Prostate gland (tissue), 2 donors: Measurements from ENCODE around the gene ADAMTS20. TPM values are rescaled to one million over a fixed set of nuclear protein-coding genes. Genes with fewer than 3 reads are reported as not detected.

Experiments
- DNase-seq: peaks from one replicate; pipeline ENCODE4 v3.0.0-alpha.2; 2019; ENCODE audit warnings: low spot score
- H3K27ac ChIP-seq, 2 donors: fragments of 200-600 bp; sonication (generic); 2 replicates each; pipeline ENCODE4 v1.5.1; 2017 to 2019
- H3K27me3 ChIP-seq: fragments of 200-600 bp; sonication (generic); replicated peaks from 2 replicates; pipeline ENCODE4 v1.5.1; 2019; ENCODE audit not compliant: insufficient read depth
- H3K36me3 ChIP-seq, 2 donors: fragments of 200-600 bp; sonication (generic); 1 replicate in 1 of 2; 2 replicates in 1 of 2; pipeline versions ENCODE4 v1.5.1 to v1.8.1; 2017 to 2019
- H3K4me1 ChIP-seq: fragments of 200-600 bp; sonication (generic); replicated peaks from 2 replicates; pipeline ENCODE4 v1.5.1; 2019
- H3K4me3 ChIP-seq, 2 donors: fragments of 200-600 bp; sonication (generic); 2 replicates each; pipeline ENCODE4 v1.5.1; 2017 to 2019
- H3K9me3 ChIP-seq: fragments of 200-600 bp; sonication (generic); 2 replicates; pipeline ENCODE4 v1.5.1; 2017
- POLR2A ChIP-seq: fragments of 450-650 bp; IDR thresholded peaks from one replicate; pipeline ENCODE4 v1.6.1; 2016; ENCODE audit warnings: antibody characterized with exemption, mild to moderate bottlenecking
- POLR2AphosphoS5 ChIP-seq: sonication (generic); formaldehyde crosslinking; IDR thresholded peaks from one replicate; pipeline ENCODE4 v1.6.1; 2017; ENCODE audit warnings: antibody characterized with exemption
- WGBS: methylation state at CpG from one replicate; pipeline ENCODE4 v1.1.5; 2018; 5-methylcytosine and 5-hydroxymethylcytosine counted together
- intact Hi-C: fragments of 100-400 bp; cut with DNase I; formaldehyde crosslinking; loops from one replicate; pipeline ENCODE4 v1.14.2; 2022
- total RNA-seq, 2 donors: library from RNA; depleted of rRNA; stranded (reverse); fragments of >200 nt; gene quantifications; one replicate each; pipeline ENCODE4 v1.1.0, GENCODE V29; 2016
- TF ChIP-seq, protein P1 (sequence below), 4 experiments: fragments of 200-600 bp in 2 of 4; fragments of 450-650 bp in 2 of 4; sonication (generic) in 2 of 4; IDR thresholded peaks; 1 replicate in 3 of 4; 2 replicates in 1 of 4; pipeline ENCODE4 v1.5.1; 2016 to 2019; ENCODE audit warnings: antibody characterized with exemption in 4 of 4, mild to moderate bottlenecking in 2 of 4, moderate library complexity in 2 of 4

ADAMTS20 gene
- total RNA-seq, 2 donors from 2014 or later, result 0.23 TPM; not detected in 1

DNA sequence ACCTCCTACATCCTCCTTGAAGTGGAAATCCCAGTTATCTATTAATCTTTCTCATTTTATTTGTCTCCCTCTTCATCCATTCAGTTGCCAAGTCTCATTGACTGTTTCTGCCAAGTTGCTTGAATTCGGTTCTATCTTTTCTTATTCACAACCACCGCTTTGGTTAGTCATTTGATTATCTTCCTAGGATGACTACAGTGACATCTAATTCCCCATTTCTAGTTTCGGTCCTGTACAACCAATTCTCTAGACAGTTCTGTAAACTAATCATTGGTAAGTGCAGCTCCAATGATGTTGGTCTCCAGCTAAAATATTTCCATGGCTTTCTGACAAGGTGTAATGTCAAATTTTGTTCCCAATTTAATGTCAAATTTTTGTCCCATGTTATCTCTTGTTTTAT, 220.1 kb downstream of the ADAMTS20 start:
- H3K4me1 ChIP-seq, result no peaks in the 10 kb centered on the region
- H3K9me3 ChIP-seq, result no peaks in the 10 kb centered on the region
- TF ChIP-seq POLR2AphosphoS5 (no peak), POLR2A (no peak)
- TF ChIP-seq, protein P1, sequence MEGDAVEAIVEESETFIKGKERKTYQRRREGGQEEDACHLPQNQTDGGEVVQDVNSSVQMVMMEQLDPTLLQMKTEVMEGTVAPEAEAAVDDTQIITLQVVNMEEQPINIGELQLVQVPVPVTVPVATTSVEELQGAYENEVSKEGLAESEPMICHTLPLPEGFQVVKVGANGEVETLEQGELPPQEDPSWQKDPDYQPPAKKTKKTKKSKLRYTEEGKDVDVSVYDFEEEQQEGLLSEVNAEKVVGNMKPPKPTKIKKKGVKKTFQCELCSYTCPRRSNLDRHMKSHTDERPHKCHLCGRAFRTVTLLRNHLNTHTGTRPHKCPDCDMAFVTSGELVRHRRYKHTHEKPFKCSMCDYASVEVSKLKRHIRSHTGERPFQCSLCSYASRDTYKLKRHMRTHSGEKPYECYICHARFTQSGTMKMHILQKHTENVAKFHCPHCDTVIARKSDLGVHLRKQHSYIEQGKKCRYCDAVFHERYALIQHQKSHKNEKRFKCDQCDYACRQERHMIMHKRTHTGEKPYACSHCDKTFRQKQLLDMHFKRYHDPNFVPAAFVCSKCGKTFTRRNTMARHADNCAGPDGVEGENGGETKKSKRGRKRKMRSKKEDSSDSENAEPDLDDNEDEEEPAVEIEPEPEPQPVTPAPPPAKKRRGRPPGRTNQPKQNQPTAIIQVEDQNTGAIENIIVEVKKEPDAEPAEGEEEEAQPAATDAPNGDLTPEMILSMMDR (IDR thresholded peaks at IDR 0.05), result no peak
- H3K27me3 ChIP-seq, result no peaks in the 10 kb centered on the region
- no peak overlapping the region for H3K27ac ChIP-seq
- DNase-seq, result no peak
- H3K36me3 ChIP-seq, result no peaks in the 10 kb centered on the region
- 78% methylated on average over 3 of the region's 3 CpGs for WGBS
- intact Hi-C loops, result no loop called here
- H3K4me3 ChIP-seq, result no peak overlapping the region

DNA sequence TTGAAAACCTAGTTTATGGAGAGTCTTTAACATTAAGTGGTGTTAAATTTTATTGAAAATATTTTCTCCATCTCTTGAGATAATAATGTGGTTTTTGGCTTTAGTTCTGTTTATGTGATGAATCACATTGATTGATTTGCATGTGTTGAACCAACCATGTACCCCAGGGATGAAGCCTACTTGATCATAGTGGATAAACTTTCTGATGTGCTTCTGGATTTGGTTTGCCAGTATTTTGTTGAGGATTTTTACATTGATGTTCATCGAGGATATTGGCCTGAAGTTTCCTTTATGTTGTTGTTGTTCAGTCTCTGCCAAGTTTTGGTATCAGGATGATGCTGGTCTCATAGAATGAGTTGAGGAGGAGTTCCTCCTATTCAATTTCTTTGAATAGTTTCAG, 222.6 kb downstream of the ADAMTS20 start:
- Histone ChIP-seq H3K36me3 (no peaks in the 10 kb centered on the region), H3K27ac (no peak overlapping the region), H3K4me3 (no peak overlapping the region), H3K27me3 (peaks cover 2% of the 10 kb centered on the region), H3K9me3 (no peaks in the 10 kb centered on the region), H3K4me1 (no peaks in the 10 kb centered on the region)
- WGBS, result 50% methylated on average over 1 of the region's 1 CpG
- no peak for DNase-seq
- TF ChIP-seq, protein P1 (IDR thresholded peaks at IDR 0.05), result no peak
- no peak for TF ChIP-seq POLR2AphosphoS5
- TF ChIP-seq POLR2A, result no peak
- intact Hi-C loops, result no loop called here

DNA sequence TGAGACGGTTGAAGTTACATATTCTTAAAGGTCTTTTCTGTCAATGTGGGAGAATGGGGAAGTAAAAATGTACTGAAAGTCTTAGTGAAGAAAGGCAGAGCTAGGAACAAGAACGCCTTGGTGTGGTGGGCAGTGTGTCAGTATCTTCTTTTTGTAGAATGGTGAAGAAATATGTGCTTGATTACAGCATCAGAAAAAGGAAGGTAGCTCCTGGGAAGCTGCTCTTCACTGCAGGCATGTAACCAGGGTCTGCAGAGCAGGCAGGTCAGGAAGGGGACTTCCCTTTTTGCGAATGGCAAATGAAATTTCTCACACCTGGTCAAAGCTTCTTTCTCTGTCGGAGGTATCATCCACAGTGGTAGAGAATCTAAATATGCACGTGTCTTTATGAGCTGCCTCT, 226.2 kb downstream of the ADAMTS20 start:
- TF ChIP-seq POLR2A (no peak), POLR2AphosphoS5 (no peak)
- TF ChIP-seq, protein P1 (IDR thresholded peaks at IDR 0.05), result no peak
- intact Hi-C loops, result no loop called here
- Histone ChIP-seq H3K27me3 (peaks cover 2% of the 10 kb centered on the region), H3K9me3 (no peaks in the 10 kb centered on the region), H3K4me3 (no peak overlapping the region), H3K36me3 (no peaks in the 10 kb centered on the region), H3K27ac (no peak overlapping the region), H3K4me1 (no peaks in the 10 kb centered on the region)
- no peak for DNase-seq
- WGBS, result 90% methylated on average over 5 of the region's 5 CpGs

DNA sequence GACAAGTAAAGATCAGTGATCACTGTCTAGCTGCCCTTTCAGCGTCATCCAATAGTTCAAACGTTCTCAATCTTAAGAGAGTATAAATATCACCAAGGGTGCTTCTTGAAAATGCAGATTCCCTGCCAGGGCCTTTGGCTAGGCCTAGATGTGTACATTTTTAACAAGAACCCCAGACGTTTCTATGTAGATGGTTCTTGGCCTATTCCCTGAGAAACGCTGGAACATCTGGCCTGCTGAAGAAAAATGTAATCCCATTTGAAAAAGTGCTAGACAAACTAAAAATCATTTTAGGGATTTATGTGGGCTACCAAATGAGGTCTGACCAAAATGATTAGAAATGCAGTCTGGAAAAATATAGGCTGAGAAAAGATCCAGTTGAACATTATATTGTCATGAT, 231.7 kb downstream of the ADAMTS20 start:
- no peaks in the 10 kb centered on the region for H3K36me3 ChIP-seq
- TF ChIP-seq, protein P1 (IDR thresholded peaks at IDR 0.05), result no peak
- TF ChIP-seq POLR2A, result no peak
- TF ChIP-seq POLR2AphosphoS5, result no peak
- 82% methylated on average over 4 of the region's 4 CpGs for WGBS
- DNase-seq, result no peak
- no peaks in the 10 kb centered on the region for H3K4me1 ChIP-seq
- no peak overlapping the region for H3K27ac ChIP-seq
- H3K4me3 ChIP-seq, result no peak overlapping the region
- H3K27me3 ChIP-seq, result no peaks in the 10 kb centered on the region
- H3K9me3 ChIP-seq, result no peaks in the 10 kb centered on the region
- intact Hi-C loops, result no loop called here

DNA sequence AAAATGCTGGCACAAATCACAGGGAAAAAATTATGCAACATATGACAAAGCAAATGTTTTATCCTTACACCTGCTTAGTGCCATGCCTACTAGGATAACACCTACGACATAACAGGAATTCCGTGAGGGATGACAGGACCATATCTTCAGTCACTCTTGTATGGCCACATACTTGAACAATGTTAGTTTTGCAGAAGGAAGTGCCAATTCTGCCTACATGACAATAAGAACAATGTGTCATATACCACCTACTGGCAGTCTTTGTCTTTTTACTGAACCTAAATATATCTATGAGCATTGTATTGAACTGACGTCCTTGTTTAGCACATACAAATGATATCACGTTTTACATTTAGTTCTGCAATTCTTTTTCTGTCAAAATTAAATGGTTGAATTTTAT, 234.0 kb downstream of the ADAMTS20 start:
- no peak overlapping the region for H3K27ac ChIP-seq
- WGBS, result 78% methylated on average over 4 of the region's 4 CpGs
- no peaks in the 10 kb centered on the region for H3K4me1 ChIP-seq
- H3K9me3 ChIP-seq, result no peaks in the 10 kb centered on the region
- TF ChIP-seq POLR2AphosphoS5, result no peak
- TF ChIP-seq POLR2A, result no peak
- TF ChIP-seq, protein P1 (IDR thresholded peaks at IDR 0.05), result no peak
- no peak overlapping the region for H3K4me3 ChIP-seq
- H3K27me3 ChIP-seq, result no peaks in the 10 kb centered on the region
- H3K36me3 ChIP-seq, result no peaks in the 10 kb centered on the region
- intact Hi-C loops, result no loop called here
- no peak for DNase-seq
